ENCODE measurements around the gene RAB3GAP2.
A peak's percentile ranks its signal among the peaks of the same experiment; 100 is the strongest.

The RAB3GAP2 gene

DNA sequence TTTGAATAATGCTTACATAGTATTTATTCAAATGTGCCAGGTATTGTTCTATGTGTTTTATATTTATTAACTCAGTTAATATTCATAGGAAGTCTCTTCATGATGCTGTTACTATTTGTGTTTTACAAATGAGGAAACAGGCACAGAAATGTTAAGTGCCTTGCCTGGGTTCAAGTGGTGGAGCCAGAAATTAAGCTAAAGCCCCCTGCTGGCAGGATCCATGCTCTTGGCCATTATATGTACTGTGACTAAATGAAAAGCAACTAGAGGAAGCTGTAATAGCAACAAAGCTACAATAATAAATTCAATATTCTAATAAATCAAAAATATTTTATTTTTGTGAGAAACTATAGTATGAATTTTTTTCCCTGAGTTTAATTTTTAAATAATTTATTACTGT, 148.4 kb downstream of the RAB3GAP2 start:
- Histone ChIP-seq H3K36me3 (ENCODE audit: control insufficient read depth, low read length) (peaks cover 29% of the 10 kb centered on the region), H4K20me1 (ENCODE audit: control insufficient read depth, insufficient read depth, low read depth, low read length) (no peaks in the 10 kb centered on the region), H3F3A (ENCODE audit: control insufficient read depth, insufficient read depth) (no peaks in the 10 kb centered on the region), H3K4me2 (ENCODE audit: low read length) (no peak overlapping the region), H3K9me3 (ENCODE audit: control insufficient read depth, insufficient read depth, low read length) (no peaks in the 10 kb centered on the region), H3K27ac (ENCODE audit: low read depth, low read length) (no peak overlapping the region), H3K4me1 (ENCODE audit: control insufficient read depth, low read length) (0 out of 2 replicates have a peak, but pooled peaks cover 3% of the 10 kb centered on the region), H3K79me2 (ENCODE audit: control insufficient read depth, low read length) (peaks cover 2% of the 10 kb centered on the region; the same call in 1 of the 2 replicates), H3K9me2 (replicated peaks; ENCODE audit: control insufficient read depth, low read length) (no peaks in the 10 kb centered on the region), H3K27me3 (ENCODE audit: control insufficient read depth, low read length) (no peaks in the 10 kb centered on the region), H3K4me3 (ENCODE audit: low read length) (no peak overlapping the region)
- peak; percentile 44 for TF ChIP-seq CTCF (IDR thresholded peaks at IDR 0.05; ENCODE audit: low read depth, low read length, poor library complexity, severe bottlenecking)
- no peak for TF ChIP-seq EZH2phosphoT487 (IDR thresholded peaks at IDR 0.05; ENCODE audit: borderline replicate concordance, low read length)

GRCh38 chr1:220123066-220123465, 149.2 kb downstream of the RAB3GAP2 start:
- H3K27ac ChIP-seq (ENCODE audit: low read depth, low read length): no peak overlapping the region
- H3F3A ChIP-seq (ENCODE audit: control insufficient read depth, insufficient read depth): no peaks in the 10 kb centered on the region
- TF ChIP-seq EZH2phosphoT487 (IDR thresholded peaks at IDR 0.05; ENCODE audit: borderline replicate concordance, low read length): no peak
- no peak for TF ChIP-seq CTCF (IDR thresholded peaks at IDR 0.05; ENCODE audit: low read depth, low read length, poor library complexity, severe bottlenecking)
- no peak overlapping the region for H3K4me3 ChIP-seq (ENCODE audit: low read length)
- H3K27me3 ChIP-seq (ENCODE audit: control insufficient read depth, low read length): no peaks in the 10 kb centered on the region
- H3K9me3 ChIP-seq (ENCODE audit: control insufficient read depth, insufficient read depth, low read length): no peaks in the 10 kb centered on the region
- peaks cover 27% of the 10 kb centered on the region for H3K36me3 ChIP-seq (ENCODE audit: control insufficient read depth, low read length)
- H3K79me2 ChIP-seq (ENCODE audit: control insufficient read depth, low read length): peaks cover 2% of the 10 kb centered on the region; the same call in 1 of the 2 replicates
- no peaks in the 10 kb centered on the region for H4K20me1 ChIP-seq (ENCODE audit: control insufficient read depth, insufficient read depth, low read depth, low read length)
- no peak overlapping the region for H3K4me2 ChIP-seq (ENCODE audit: low read length)
- 0 out of 2 replicates have a peak, but pooled peaks cover 3% of the 10 kb centered on the region for H3K4me1 ChIP-seq (ENCODE audit: control insufficient read depth, low read length)
- no peaks in the 10 kb centered on the region for H3K9me2 ChIP-seq (replicated peaks; ENCODE audit: control insufficient read depth, low read length)

DNA sequence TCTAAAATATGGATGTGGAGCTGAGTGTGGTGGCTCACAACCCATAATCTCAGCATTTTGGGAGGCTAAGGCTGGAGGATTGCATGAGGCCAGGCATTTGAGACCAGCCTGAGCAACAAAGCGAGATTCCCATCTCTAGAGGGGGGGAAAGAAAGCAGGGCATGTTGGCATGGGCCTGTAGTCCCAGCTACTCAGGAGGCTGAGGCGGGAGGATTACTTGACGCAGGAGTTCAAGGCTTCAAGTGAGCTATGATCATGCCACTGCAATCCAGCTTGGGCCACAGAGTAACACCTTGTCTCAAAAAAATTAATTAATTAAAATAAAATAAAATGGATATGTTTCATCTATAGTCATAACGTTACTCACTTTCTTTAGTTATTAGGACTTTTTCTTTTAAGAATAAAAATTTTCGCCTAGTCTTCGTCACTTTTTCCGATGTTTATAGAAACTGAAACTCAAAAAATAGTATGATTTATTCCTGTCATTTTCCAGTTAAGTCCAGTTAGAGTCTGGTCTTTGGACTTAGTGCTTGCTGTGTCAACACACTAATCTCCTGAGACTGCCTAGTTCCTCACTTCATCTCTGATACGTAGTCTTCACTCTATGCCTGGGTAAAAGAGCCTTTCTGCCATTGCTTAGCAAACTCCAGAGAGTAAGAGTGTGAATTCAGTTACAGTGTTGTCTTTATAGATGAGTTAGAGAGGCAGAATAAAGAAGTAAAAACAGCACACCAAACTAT, 150.3 kb downstream of the RAB3GAP2 start:
- H3K27me3 ChIP-seq (ENCODE audit: control insufficient read depth, low read length): no peaks in the 10 kb centered on the region
- H3K36me3 ChIP-seq (ENCODE audit: control insufficient read depth, low read length): peaks cover 25% of the 10 kb centered on the region
- no peak overlapping the region for H3K4me3 ChIP-seq (ENCODE audit: low read length)
- H3K9me3 ChIP-seq (ENCODE audit: control insufficient read depth, insufficient read depth, low read length): no peaks in the 10 kb centered on the region
- H3K9me2 ChIP-seq (replicated peaks; ENCODE audit: control insufficient read depth, low read length): no peaks in the 10 kb centered on the region
- no peak overlapping the region for H3K27ac ChIP-seq (ENCODE audit: low read depth, low read length)
- no peak for TF ChIP-seq EZH2phosphoT487 (IDR thresholded peaks at IDR 0.05; ENCODE audit: borderline replicate concordance, low read length)
- TF ChIP-seq CTCF (IDR thresholded peaks at IDR 0.05; ENCODE audit: low read depth, low read length, poor library complexity, severe bottlenecking): no peak
- H3K4me1 ChIP-seq (ENCODE audit: control insufficient read depth, low read length): 0 out of 2 replicates have a peak, but pooled peaks cover 3% of the 10 kb centered on the region
- H4K20me1 ChIP-seq (ENCODE audit: control insufficient read depth, insufficient read depth, low read depth, low read length): no peaks in the 10 kb centered on the region
- H3K4me2 ChIP-seq (ENCODE audit: low read length): no peak overlapping the region
- H3K79me2 ChIP-seq (ENCODE audit: control insufficient read depth, low read length): peaks cover 2% of the 10 kb centered on the region; the same call in 1 of the 2 replicates
- no peaks in the 10 kb centered on the region for H3F3A ChIP-seq (ENCODE audit: control insufficient read depth, insufficient read depth)
